ENCODE measurements around the gene KCNMA1. TPM values are rescaled to one million over a fixed set of nuclear protein-coding genes. Genes with fewer than 3 reads are reported as not detected.

Gene KCNMA1
- total RNA-seq, 1 donor, result 77.8 TPM

- no peaks in the 10 kb centered on the region for H3K36me3 ChIP-seq (ENCODE audit: insufficient read depth, low read length)
Measured at GRCh38 chr10:77411805-77412204, 225.8 kb downstream of the KCNMA1 start.

GRCh38 chr10:77410523-77410922, 227.1 kb downstream of the KCNMA1 start:
- no peak overlapping the region for H2AFZ ChIP-seq (ENCODE audit: low read length)
- no peak overlapping the region for H3K4me2 ChIP-seq (ENCODE audit: insufficient read depth, low read length)
- H3K27me3 ChIP-seq (ENCODE audit: insufficient read depth, low read length), result no peaks in the 10 kb centered on the region
- H3K36me3 ChIP-seq (ENCODE audit: insufficient read depth, low read length), result no peaks in the 10 kb centered on the region
- no peak overlapping the region for H3K4me3 ChIP-seq (ENCODE audit: insufficient read depth, low read length)
- H3K27ac ChIP-seq (ENCODE audit: low read depth, low read length), result no peak overlapping the region
- peaks cover 15% of the 10 kb centered on the region for H3K4me1 ChIP-seq (ENCODE audit: insufficient read depth, low read length)
- H4K20me1 ChIP-seq (ENCODE audit: insufficient read depth, low read length), result no peaks in the 10 kb centered on the region
- no peaks in the 10 kb centered on the region for H3K9me3 ChIP-seq (ENCODE audit: low read depth, low read length)
- H3K79me2 ChIP-seq (ENCODE audit: insufficient read depth, low read length), result no peaks in the 10 kb centered on the region
- no peak for DNase-seq (ENCODE audit: insufficient read length, low spot score, missing footprints)
- TF ChIP-seq CTCF (IDR thresholded peaks at IDR 0.05; ENCODE audit: extremely low read depth, low read depth, low read length), result no peak

More at GRCh38 chr10:77411805-77412204, 225.8 kb downstream of the KCNMA1 start:
- Histone ChIP-seq H3K4me3 (ENCODE audit: insufficient read depth, low read length) (no peak overlapping the region), H2AFZ (ENCODE audit: low read length) (no peak overlapping the region), H4K20me1 (ENCODE audit: insufficient read depth, low read length) (no peaks in the 10 kb centered on the region), H3K9me3 (ENCODE audit: low read depth, low read length) (no peaks in the 10 kb centered on the region), H3K4me1 (ENCODE audit: insufficient read depth, low read length) (peaks cover 18% of the 10 kb centered on the region), H3K4me2 (ENCODE audit: insufficient read depth, low read length) (no peak overlapping the region), H3K27ac (ENCODE audit: low read depth, low read length) (no peak overlapping the region), H3K27me3 (ENCODE audit: insufficient read depth, low read length) (no peaks in the 10 kb centered on the region), H3K79me2 (ENCODE audit: insufficient read depth, low read length) (no peaks in the 10 kb centered on the region)
- DNase-seq (ENCODE audit: insufficient read length, low spot score, missing footprints), result no peak
- no peak for TF ChIP-seq CTCF (IDR thresholded peaks at IDR 0.05; ENCODE audit: extremely low read depth, low read depth, low read length)

GRCh38 chr10:77409697-77410471, 227.7 kb downstream of the KCNMA1 start:
- Histone ChIP-seq H3K4me1 (ENCODE audit: insufficient read depth, low read length) (peaks cover 9% of the 10 kb centered on the region), H2AFZ (ENCODE audit: low read length) (no peak overlapping the region), H3K36me3 (ENCODE audit: insufficient read depth, low read length) (no peaks in the 10 kb centered on the region), H3K4me2 (ENCODE audit: insufficient read depth, low read length) (no peak overlapping the region), H3K27me3 (ENCODE audit: insufficient read depth, low read length) (no peaks in the 10 kb centered on the region), H3K79me2 (ENCODE audit: insufficient read depth, low read length) (no peaks in the 10 kb centered on the region), H3K27ac (ENCODE audit: low read depth, low read length) (no peak overlapping the region), H3K4me3 (ENCODE audit: insufficient read depth, low read length) (no peak overlapping the region), H4K20me1 (ENCODE audit: insufficient read depth, low read length) (no peaks in the 10 kb centered on the region), H3K9me3 (ENCODE audit: low read depth, low read length) (no peaks in the 10 kb centered on the region)
- DNase-seq (ENCODE audit: insufficient read length, low spot score, missing footprints), result no peak
- no peak for TF ChIP-seq CTCF (IDR thresholded peaks at IDR 0.05; ENCODE audit: extremely low read depth, low read depth, low read length)

GRCh38 chr10:77408259-77408658, 229.3 kb downstream of the KCNMA1 start:
- H3K4me1 ChIP-seq (ENCODE audit: insufficient read depth, low read length), result peaks cover 9% of the 10 kb centered on the region
- no peak overlapping the region for H3K27ac ChIP-seq (ENCODE audit: low read depth, low read length)
- H3K4me2 ChIP-seq (ENCODE audit: insufficient read depth, low read length), result no peak overlapping the region
- H3K4me3 ChIP-seq (ENCODE audit: insufficient read depth, low read length), result no peak overlapping the region
- DNase-seq (ENCODE audit: insufficient read length, low spot score, missing footprints), result no peak
- no peak overlapping the region for H2AFZ ChIP-seq (ENCODE audit: low read length)
- TF ChIP-seq CTCF (IDR thresholded peaks at IDR 0.05; ENCODE audit: extremely low read depth, low read depth, low read length), result no peak
- no peaks in the 10 kb centered on the region for H4K20me1 ChIP-seq (ENCODE audit: insufficient read depth, low read length)
- H3K79me2 ChIP-seq (ENCODE audit: insufficient read depth, low read length), result no peaks in the 10 kb centered on the region
- no peaks in the 10 kb centered on the region for H3K9me3 ChIP-seq (ENCODE audit: low read depth, low read length)
- no peaks in the 10 kb centered on the region for H3K27me3 ChIP-seq (ENCODE audit: insufficient read depth, low read length)
- no peaks in the 10 kb centered on the region for H3K36me3 ChIP-seq (ENCODE audit: insufficient read depth, low read length)

Measured in osteoblast (primary cell).